ENCODE results near the gene GPR162. TPM values are rescaled to one million over a fixed set of nuclear protein-coding genes. Genes with fewer than 3 reads are reported as not detected.
A peak's percentile ranks its signal among the peaks of the same experiment; 100 is the strongest.

GPR162 gene, protein sequence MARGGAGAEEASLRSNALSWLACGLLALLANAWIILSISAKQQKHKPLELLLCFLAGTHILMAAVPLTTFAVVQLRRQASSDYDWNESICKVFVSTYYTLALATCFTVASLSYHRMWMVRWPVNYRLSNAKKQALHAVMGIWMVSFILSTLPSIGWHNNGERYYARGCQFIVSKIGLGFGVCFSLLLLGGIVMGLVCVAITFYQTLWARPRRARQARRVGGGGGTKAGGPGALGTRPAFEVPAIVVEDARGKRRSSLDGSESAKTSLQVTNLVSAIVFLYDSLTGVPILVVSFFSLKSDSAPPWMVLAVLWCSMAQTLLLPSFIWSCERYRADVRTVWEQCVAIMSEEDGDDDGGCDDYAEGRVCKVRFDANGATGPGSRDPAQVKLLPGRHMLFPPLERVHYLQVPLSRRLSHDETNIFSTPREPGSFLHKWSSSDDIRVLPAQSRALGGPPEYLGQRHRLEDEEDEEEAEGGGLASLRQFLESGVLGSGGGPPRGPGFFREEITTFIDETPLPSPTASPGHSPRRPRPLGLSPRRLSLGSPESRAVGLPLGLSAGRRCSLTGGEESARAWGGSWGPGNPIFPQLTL
- polyA plus RNA-seq (2013, experiment 1 of 2) = 7.7 TPM
- polyA plus RNA-seq (2013, experiment 2 of 2) = 7.3 TPM

GRCh38 chr12:6821591-6822425, at the start of gene GPR162:
Gene GPR162, plus strand, starts transcription at chr12:6821821. Its CDS starts 2,078 bp downstream, at chr12:6823899.
- Histone ChIP-seq H2BK120ac (ENCODE audit: low read depth, low read length) (peak within 1 kb of the TSS; percentile 81), H3K27me3 (ENCODE audit: control insufficient read depth in 1 of 2, insufficient read depth in 1 of 2, low read length in 2 of 2) (peaks cover 22 to 49% of the 10 kb centered on the region in 2 experiments)
- WGBS = 0% methylated on average over 5 of the region's 28 CpGs

GRCh38 chr12:6772331-6772695, 49.3 kb upstream of the GPR162 start, which contains the start of gene LAG3:
Gene LAG3, plus strand, starts transcription at chr12:6772520. Its CDS starts 333 bp downstream, at chr12:6772853.
- no peak within 1 kb of the TSS for H3K27ac ChIP-seq (ENCODE audit: low read length, poor library complexity, severe bottlenecking)
- no peak within 1 kb of the TSS for H2BK15ac ChIP-seq (ENCODE audit: low read depth, poor library complexity, severe bottlenecking)
- H3K79me1 ChIP-seq (replicated peaks; ENCODE audit: low read length, poor library complexity, severe bottlenecking) = peaks cover 6% of the 10 kb centered on the region
- peak within 1 kb of the TSS in 1 of 2 experiments; percentile 31 for H2BK12ac ChIP-seq (ENCODE audit: low read length in 2 of 2)
- H3K27me3 ChIP-seq (ENCODE audit: control insufficient read depth in 1 of 2, insufficient read depth in 1 of 2, low read length in 2 of 2) = peaks cover 24 to 27% of the 10 kb centered on the region in 2 experiments
- no peak within 1 kb of the TSS for H2AK5ac ChIP-seq (ENCODE audit: low read length, severe bottlenecking)
- H2BK5ac ChIP-seq (ENCODE audit: low read depth, low read length, poor library complexity, severe bottlenecking) = no peak within 1 kb of the TSS
- no peak within 1 kb of the TSS for H3K4me2 ChIP-seq (ENCODE audit: low read length, poor library complexity, severe bottlenecking)
- H2AFZ ChIP-seq (ENCODE audit: low read depth, low read length) = no peak within 1 kb of the TSS
- no peak within 1 kb of the TSS for H2BK120ac ChIP-seq (ENCODE audit: low read depth, low read length)
- no peaks in the 10 kb centered on the region for H3K9me3 ChIP-seq (ENCODE audit: control insufficient read depth, low read length)
- H4K8ac ChIP-seq (ENCODE audit: low read length) = no peak within 1 kb of the TSS
- peak within 1 kb of the TSS in 1 of 2 experiments; percentile 29 for H3K14ac ChIP-seq (ENCODE audit: low read length in 2 of 2)
- H3K9ac ChIP-seq (ENCODE audit: low read length) = peak within 1 kb of the TSS; percentile 23
- no peak within 1 kb of the TSS for H3K4ac ChIP-seq (ENCODE audit: low read depth in 1 of 2, low read length in 2 of 2)
- H3K4me1 ChIP-seq (ENCODE audit: control insufficient read depth, insufficient read depth, low read depth, low read length) = peaks cover 33% of the 10 kb centered on the region
- peak within 1 kb of the TSS in 1 of 2 experiments; percentile 70 for H3K23ac ChIP-seq (ENCODE audit: low read length in 2 of 2)
- peaks cover 18 to 47% of the 10 kb centered on the region in 2 experiments for H3K36me3 ChIP-seq (ENCODE audit: control insufficient read depth in 1 of 2, insufficient read depth in 2 of 2, low read depth in 1 of 2, low read length in 2 of 2)
- WGBS = 52% methylated on average over 9 of the region's 15 CpGs
- DNase-seq = no peak
- H3K18ac ChIP-seq (ENCODE audit: low read depth in 1 of 2, low read length in 2 of 2) = peak within 1 kb of the TSS in 1 of 2 experiments; percentile 49
- H3K4me3 ChIP-seq (ENCODE audit: insufficient read depth in 1 of 2, low read depth in 1 of 2, low read length in 2 of 2) = no peak within 1 kb of the TSS
- H4K91ac ChIP-seq (ENCODE audit: low read length) = no peak within 1 kb of the TSS

More at GRCh38 chr12:6821591-6822425, at the start of gene GPR162:
- Histone ChIP-seq H2AFZ (ENCODE audit: low read depth, low read length) (no peak within 1 kb of the TSS), H3K4me3 (ENCODE audit: insufficient read depth in 1 of 2, low read depth in 1 of 2, low read length in 2 of 2) (peak within 1 kb of the TSS; percentile 58 to 68), H2BK15ac (ENCODE audit: low read depth, poor library complexity, severe bottlenecking) (peak within 1 kb of the TSS; percentile 82), H4K8ac (ENCODE audit: low read length) (peak within 1 kb of the TSS; percentile 45), H3K18ac (ENCODE audit: low read depth in 1 of 2, low read length in 2 of 2) (peak within 1 kb of the TSS; percentile 73 to 91), H2BK5ac (ENCODE audit: low read depth, low read length, poor library complexity, severe bottlenecking) (no peak within 1 kb of the TSS), H3K14ac (ENCODE audit: low read length in 2 of 2) (peak within 1 kb of the TSS in 1 of 2 experiments; percentile 90), H3K79me1 (replicated peaks; ENCODE audit: low read length, poor library complexity, severe bottlenecking) (peaks cover 9% of the 10 kb centered on the region), H3K27ac (ENCODE audit: low read length, poor library complexity, severe bottlenecking) (no peak within 1 kb of the TSS), H2AK5ac (ENCODE audit: low read length, severe bottlenecking) (peak within 1 kb of the TSS; percentile 3), H4K91ac (ENCODE audit: low read length) (peak within 1 kb of the TSS; percentile 88), H3K9ac (ENCODE audit: low read length) (peak within 1 kb of the TSS; percentile 42), H3K4ac (ENCODE audit: low read depth in 1 of 2, low read length in 2 of 2) (peak within 1 kb of the TSS; percentile 49 to 69), H2BK12ac (ENCODE audit: low read length in 2 of 2) (peak within 1 kb of the TSS; percentile 62 to 90), H3K36me3 (ENCODE audit: control insufficient read depth in 1 of 2, insufficient read depth in 2 of 2, low read depth in 1 of 2, low read length in 2 of 2) (peaks cover 0 to 7% of the 10 kb centered on the region in 2 experiments), H3K4me1 (ENCODE audit: control insufficient read depth, insufficient read depth, low read depth, low read length) (peaks cover 44% of the 10 kb centered on the region), H3K23ac (ENCODE audit: low read length in 2 of 2) (peak within 1 kb of the TSS in 1 of 2 experiments; percentile 66), H3K9me3 (ENCODE audit: control insufficient read depth, low read length) (no peaks in the 10 kb centered on the region), H3K4me2 (ENCODE audit: low read length, poor library complexity, severe bottlenecking) (peak within 1 kb of the TSS; percentile 74)
- peak; percentile 74 for DNase-seq

- H2AFZ ChIP-seq (ENCODE audit: low read depth, low read length) = no peak overlapping the region
- H3K14ac ChIP-seq (ENCODE audit: low read length in 2 of 2) = peak overlapping the region in 1 of 2 experiments; percentile 29
- peak overlapping the region in 1 of 2 experiments; percentile 70 for H3K23ac ChIP-seq (ENCODE audit: low read length in 2 of 2)
- peaks cover 34% of the 10 kb centered on the region for H3K4me1 ChIP-seq (ENCODE audit: control insufficient read depth, insufficient read depth, low read depth, low read length)
- H2BK12ac ChIP-seq (ENCODE audit: low read length in 2 of 2) = peak overlapping the region in 1 of 2 experiments; percentile 31
- peak overlapping the region in 1 of 2 experiments; percentile 49 for H3K18ac ChIP-seq (ENCODE audit: low read depth in 1 of 2, low read length in 2 of 2)
- no peak overlapping the region for H3K9ac ChIP-seq (ENCODE audit: low read length)
- H3K27ac ChIP-seq (ENCODE audit: low read length, poor library complexity, severe bottlenecking) = no peak overlapping the region
- no peak overlapping the region for H3K4me3 ChIP-seq (ENCODE audit: insufficient read depth in 1 of 2, low read depth in 1 of 2, low read length in 2 of 2)
- no peak overlapping the region for H2AK5ac ChIP-seq (ENCODE audit: low read length, severe bottlenecking)
- H2BK15ac ChIP-seq (ENCODE audit: low read depth, poor library complexity, severe bottlenecking) = no peak overlapping the region
- no peak overlapping the region for H4K91ac ChIP-seq (ENCODE audit: low read length)
- peaks cover 6% of the 10 kb centered on the region for H3K79me1 ChIP-seq (replicated peaks; ENCODE audit: low read length, poor library complexity, severe bottlenecking)
- peaks cover 29 to 33% of the 10 kb centered on the region in 2 experiments for H3K27me3 ChIP-seq (ENCODE audit: control insufficient read depth in 1 of 2, insufficient read depth in 1 of 2, low read length in 2 of 2)
- H2BK5ac ChIP-seq (ENCODE audit: low read depth, low read length, poor library complexity, severe bottlenecking) = no peak overlapping the region
- DNase-seq = no peak
- WGBS = 48% methylated on average over 21 of the region's 21 CpGs
- H3K36me3 ChIP-seq (ENCODE audit: control insufficient read depth in 1 of 2, insufficient read depth in 2 of 2, low read depth in 1 of 2, low read length in 2 of 2) = peaks cover 18 to 47% of the 10 kb centered on the region in 2 experiments
- no peaks in the 10 kb centered on the region for H3K9me3 ChIP-seq (ENCODE audit: control insufficient read depth, low read length)
- no peak overlapping the region for H4K8ac ChIP-seq (ENCODE audit: low read length)
- no peak overlapping the region for H3K4me2 ChIP-seq (ENCODE audit: low read length, poor library complexity, severe bottlenecking)
- no peak overlapping the region for H2BK120ac ChIP-seq (ENCODE audit: low read depth, low read length)
- no peak overlapping the region for H3K4ac ChIP-seq (ENCODE audit: low read depth in 1 of 2, low read length in 2 of 2)
Observed at GRCh38 chr12:6772726-6773589, 48.7 kb upstream of the GPR162 start.
